Measurements from ENCODE around the gene ATOH8.
"Not testable (repeated sequence)": the region's sequence is repeated elsewhere in the genome, so short reads cannot be mapped to it uniquely, and the experiment has no call there.

ATOH8 gene

DNA sequence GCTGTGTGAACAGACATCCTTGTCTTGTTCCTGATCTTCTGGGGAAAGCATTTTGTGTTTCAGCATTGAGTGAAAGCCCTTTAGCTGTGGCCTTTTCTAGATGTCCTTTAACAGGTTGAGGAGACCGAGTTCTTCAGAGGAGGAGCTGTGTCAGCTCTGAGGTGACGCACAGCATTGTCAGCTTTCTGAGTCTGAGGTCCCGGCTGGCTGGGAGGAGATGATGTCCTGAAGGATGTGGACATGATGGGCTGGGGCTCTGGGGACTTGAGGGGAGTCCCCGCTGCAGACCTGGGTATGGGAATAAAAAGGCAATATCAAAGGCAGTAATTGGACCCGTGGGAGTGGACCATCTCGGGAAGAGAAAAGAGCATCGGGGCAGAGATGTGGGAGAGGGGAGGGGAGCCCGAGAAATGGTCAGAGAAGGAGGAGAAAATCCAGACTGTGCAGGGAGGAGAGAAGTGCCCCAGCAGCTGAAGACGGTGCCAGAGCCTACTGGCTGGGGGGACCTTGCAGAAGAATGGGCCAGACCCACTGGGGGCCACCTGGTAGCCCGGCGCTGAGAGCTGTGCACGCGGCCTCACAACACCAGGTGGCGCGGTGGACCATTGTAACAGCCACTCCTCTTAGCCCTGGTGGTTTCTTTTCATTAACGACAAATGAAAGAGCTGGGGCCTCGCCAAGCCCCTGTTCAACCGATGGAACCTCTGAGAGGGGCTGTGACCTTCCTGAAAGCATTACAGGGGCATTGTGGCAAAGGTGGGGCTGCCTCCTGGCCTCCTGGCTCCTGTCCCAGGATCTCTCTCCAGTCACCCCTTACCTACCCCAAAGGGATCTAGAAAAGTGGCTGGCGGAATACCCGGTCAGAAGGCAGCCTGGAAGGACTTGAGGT lies 73.4 kb downstream of the ATOH8 start:
- Histone ChIP-seq H3K9me2 (ENCODE audit: low read depth, low read length) (no peaks in the 10 kb centered on the region), H3K79me2 (ENCODE audit: insufficient read depth, low read length) (no peaks in the 10 kb centered on the region), H3K4me3 (ENCODE audit: low read depth, low read length, poor library complexity, severe bottlenecking) (no peak overlapping the region), H4K20me1 (ENCODE audit: insufficient read depth, low read length) (no peaks in the 10 kb centered on the region), H2AFZ (ENCODE audit: low read length) (no peak overlapping the region), H3F3A (ENCODE audit: insufficient read depth, low read length) (no peaks in the 10 kb centered on the region), H3K4me1 (ENCODE audit: insufficient read depth, low read length, severe bottlenecking) (peaks cover 8% of the 10 kb centered on the region), H3K27me3 (ENCODE audit: insufficient read depth, low read length) (no peaks in the 10 kb centered on the region), H3K9ac (ENCODE audit: low read length) (no peak overlapping the region; the same call in 1 of the 2 replicates), H3K27ac (ENCODE audit: low read depth, low read length, poor library complexity, severe bottlenecking) (no peak overlapping the region), H3K36me3 (ENCODE audit: insufficient read depth, low read length) (no peaks in the 10 kb centered on the region), H3K4me2 (ENCODE audit: low read length) (peak overlapping the region; percentile 22), H3K9me3 (ENCODE audit: low read length) (peaks cover 6% of the 10 kb centered on the region)
- TF ChIP-seq CTCF (IDR thresholded peaks at IDR 0.05; ENCODE audit: low read length), result peak; percentile 91
- TF ChIP-seq EZH2 (IDR thresholded peaks at IDR 0.05; ENCODE audit: borderline replicate concordance, low read length), result no peak

DNA sequence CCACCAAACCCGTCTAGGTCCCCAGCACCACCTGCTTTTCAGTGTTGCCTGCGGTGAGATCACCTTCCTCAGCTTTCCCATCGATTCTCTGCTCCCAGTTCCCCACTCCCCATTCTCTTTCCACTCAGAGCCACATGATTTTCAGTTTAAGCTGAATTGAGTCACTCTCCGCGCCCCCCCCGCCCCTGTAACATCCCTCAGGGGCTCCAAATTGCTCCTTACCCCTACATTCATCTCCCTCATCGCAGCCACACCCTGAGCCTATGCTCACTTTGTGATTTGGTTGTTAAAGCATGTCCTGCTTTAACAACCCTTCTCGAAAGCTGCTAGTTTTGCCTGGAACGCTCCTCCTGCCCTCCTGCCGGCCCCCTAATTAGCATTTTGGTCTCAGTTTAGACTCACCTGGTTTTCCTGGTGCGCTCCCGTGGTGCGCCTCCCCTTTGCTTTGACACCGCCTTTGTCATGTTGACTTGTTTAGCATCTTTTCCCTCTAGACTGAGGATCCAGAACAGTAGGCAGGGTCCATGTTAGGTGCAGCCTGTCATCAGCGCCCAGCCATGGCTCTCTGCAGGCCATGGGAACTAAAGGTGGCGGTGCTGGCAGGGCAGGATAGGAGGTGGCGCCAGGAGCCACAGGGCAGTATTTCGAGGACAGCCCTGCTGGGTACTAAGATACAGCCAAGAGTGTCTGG lies 74.2 kb downstream of the ATOH8 start:
- H3K9ac ChIP-seq (ENCODE audit: low read length), result no peak overlapping the region; the same call in 1 of the 2 replicates
- no peak overlapping the region for H3K27ac ChIP-seq (ENCODE audit: low read depth, low read length, poor library complexity, severe bottlenecking)
- no peaks in the 10 kb centered on the region for H3K27me3 ChIP-seq (ENCODE audit: insufficient read depth, low read length)
- no peak overlapping the region for H2AFZ ChIP-seq (ENCODE audit: low read length)
- peak overlapping the region; percentile 22 for H3K4me2 ChIP-seq (ENCODE audit: low read length)
- H3K4me1 ChIP-seq (ENCODE audit: insufficient read depth, low read length, severe bottlenecking), result peaks cover 8% of the 10 kb centered on the region
- H3K79me2 ChIP-seq (ENCODE audit: insufficient read depth, low read length), result no peaks in the 10 kb centered on the region
- H3K9me2 ChIP-seq (ENCODE audit: low read depth, low read length), result no peaks in the 10 kb centered on the region
- H3K4me3 ChIP-seq (ENCODE audit: low read depth, low read length, poor library complexity, severe bottlenecking), result no peak overlapping the region
- H3K9me3 ChIP-seq (ENCODE audit: low read length), result peaks cover 6% of the 10 kb centered on the region
- no peaks in the 10 kb centered on the region for H4K20me1 ChIP-seq (ENCODE audit: insufficient read depth, low read length)
- TF ChIP-seq EZH2 (IDR thresholded peaks at IDR 0.05; ENCODE audit: borderline replicate concordance, low read length) (no peak), CTCF (IDR thresholded peaks at IDR 0.05; ENCODE audit: low read length) (no peak)
- no peaks in the 10 kb centered on the region for H3K36me3 ChIP-seq (ENCODE audit: insufficient read depth, low read length)
- no peaks in the 10 kb centered on the region for H3F3A ChIP-seq (ENCODE audit: insufficient read depth, low read length)

DNA sequence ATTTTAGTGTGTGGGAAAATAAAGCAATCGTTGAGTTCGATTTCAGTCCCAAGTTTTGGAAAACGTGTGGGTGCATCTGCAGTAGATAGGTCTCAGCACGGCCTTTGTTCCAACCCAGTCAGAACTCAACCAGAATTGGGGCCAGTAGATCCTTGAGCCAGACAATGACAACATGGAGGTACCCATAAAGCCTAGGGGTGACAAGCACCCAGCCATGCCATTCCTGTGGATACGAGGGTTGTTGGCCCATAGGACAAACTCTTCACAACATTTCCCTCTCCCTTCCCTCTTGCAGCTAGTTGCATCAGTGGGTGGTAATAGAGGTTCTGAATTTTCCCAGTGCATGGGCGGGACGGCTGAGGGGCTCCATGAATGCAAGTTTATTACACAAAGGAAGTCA lies 74.9 kb downstream of the ATOH8 start:
- no peak overlapping the region for H2AFZ ChIP-seq (ENCODE audit: low read length)
- no peaks in the 10 kb centered on the region for H3K27me3 ChIP-seq (ENCODE audit: insufficient read depth, low read length)
- H3K4me2 ChIP-seq (ENCODE audit: low read length), result no peak overlapping the region

DNA sequence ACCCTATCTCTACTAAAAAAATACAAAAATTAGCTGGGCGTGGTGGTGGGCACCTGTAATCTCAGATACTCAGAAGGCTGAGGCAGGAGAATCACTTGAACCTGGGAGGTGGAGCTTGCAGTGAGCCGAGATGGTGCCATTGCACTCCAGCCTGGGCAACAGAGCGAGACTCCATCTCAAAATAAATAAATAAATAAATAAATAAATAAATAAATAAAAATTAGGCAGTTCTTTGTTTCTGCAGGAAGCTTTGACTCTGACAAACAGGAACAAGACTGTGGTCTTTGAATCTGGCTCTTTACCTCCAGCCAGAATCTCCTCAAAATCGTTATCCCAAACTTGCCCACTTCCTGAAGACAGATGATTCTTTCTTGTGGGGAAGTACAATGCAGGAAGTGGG lies 75.6 kb downstream of the ATOH8 start:
- not testable (repeated sequence) for H3K27ac ChIP-seq (ENCODE audit: low read depth, low read length, poor library complexity, severe bottlenecking); H3F3A ChIP-seq (ENCODE audit: insufficient read depth, low read length); H3K4me2 ChIP-seq (ENCODE audit: low read length); H2AFZ ChIP-seq (ENCODE audit: low read length); H3K9ac ChIP-seq (ENCODE audit: low read length); H3K79me2 ChIP-seq (ENCODE audit: insufficient read depth, low read length); H3K36me3 ChIP-seq (ENCODE audit: insufficient read depth, low read length); H3K4me3 ChIP-seq (ENCODE audit: low read depth, low read length, poor library complexity, severe bottlenecking); H3K9me2 ChIP-seq (ENCODE audit: low read depth, low read length); H4K20me1 ChIP-seq (ENCODE audit: insufficient read depth, low read length); H3K9me3 ChIP-seq (ENCODE audit: low read length); H3K4me1 ChIP-seq (ENCODE audit: insufficient read depth, low read length, severe bottlenecking); H3K27me3 ChIP-seq (ENCODE audit: insufficient read depth, low read length)

More for the DNA sequence above, 74.9 kb downstream of the ATOH8 start:
- H3K27ac ChIP-seq (ENCODE audit: low read depth, low read length, poor library complexity, severe bottlenecking), result no peak overlapping the region
- TF ChIP-seq EZH2 (IDR thresholded peaks at IDR 0.05; ENCODE audit: borderline replicate concordance, low read length), result no peak
- TF ChIP-seq CTCF (IDR thresholded peaks at IDR 0.05; ENCODE audit: low read length), result no peak
- H4K20me1 ChIP-seq (ENCODE audit: insufficient read depth, low read length), result no peaks in the 10 kb centered on the region
- no peaks in the 10 kb centered on the region for H3K36me3 ChIP-seq (ENCODE audit: insufficient read depth, low read length)
- no peak overlapping the region for H3K4me3 ChIP-seq (ENCODE audit: low read depth, low read length, poor library complexity, severe bottlenecking)
- H3K9me3 ChIP-seq (ENCODE audit: low read length), result peaks cover 6% of the 10 kb centered on the region
- no peaks in the 10 kb centered on the region for H3K9me2 ChIP-seq (ENCODE audit: low read depth, low read length)
- no peaks in the 10 kb centered on the region for H3F3A ChIP-seq (ENCODE audit: insufficient read depth, low read length)
- peaks cover 8% of the 10 kb centered on the region for H3K4me1 ChIP-seq (ENCODE audit: insufficient read depth, low read length, severe bottlenecking)
- H3K79me2 ChIP-seq (ENCODE audit: insufficient read depth, low read length), result no peaks in the 10 kb centered on the region
- H3K9ac ChIP-seq (ENCODE audit: low read length), result no peak overlapping the region

All from OCI-LY1 (cell line).